HEK293 (cell line): ENCODE data around the gene RXFP4.
A peak's percentile ranks its signal among the peaks of the same experiment; 100 is the strongest.

Experiments used
- ZNF266 ChIP-seq: fragments of 450-650 bp; formaldehyde crosslinking; IDR thresholded peaks from 2 replicates; pipeline ENCODE4 v1.5.1; 2016; ENCODE audit warnings: missing biosample characterization, missing genetic modification characterization, low read depth
- ZNF341 ChIP-seq: fragments of 450-650 bp; formaldehyde crosslinking; IDR thresholded peaks from 2 replicates; pipeline ENCODE4; 2016; ENCODE audit warnings: low read depth, missing biosample characterization, missing genetic modification characterization
- ZNF449 ChIP-seq: fragments of 450-650 bp; formaldehyde crosslinking; IDR thresholded peaks from 2 replicates; pipeline ENCODE4 v1.5.1; 2017; ENCODE audit warnings: missing biosample characterization, mild to moderate bottlenecking, missing genetic modification characterization, moderate library complexity
- ZNF624 ChIP-seq: fragments of 450-650 bp; formaldehyde crosslinking; IDR thresholded peaks from 2 replicates; pipeline ENCODE4 v1.5.1; 2017; ENCODE audit warnings: missing biosample characterization, missing genetic modification characterization
- ZNF701 ChIP-seq: fragments of 450-650 bp; formaldehyde crosslinking; IDR thresholded peaks from 2 replicates; pipeline ENCODE4 v1.5.1; 2016; ENCODE audit warnings: missing biosample characterization, missing genetic modification characterization
- ZNF707 ChIP-seq: fragments of 450-650 bp; formaldehyde crosslinking; IDR thresholded peaks from 2 replicates; pipeline ENCODE4 v1.5.1; 2016; ENCODE audit warnings: missing biosample characterization, missing genetic modification characterization
- ZNF768 ChIP-seq: fragments of 450-650 bp; formaldehyde crosslinking; IDR thresholded peaks from 2 replicates; pipeline ENCODE4 v1.5.1; 2018; ENCODE audit warnings: missing biosample characterization, mild to moderate bottlenecking, missing genetic modification characterization
- TF ChIP-seq, protein P1 (sequence below): sonication (generic); formaldehyde crosslinking; IDR thresholded peaks from 2 replicates; pipeline ENCODE4 v1.8.1; 2022; ENCODE audit warnings: mild to moderate bottlenecking, moderate library complexity, missing genetic modification reagents
- TF ChIP-seq, protein P2 (sequence below): fragments of 450-650 bp; formaldehyde crosslinking; IDR thresholded peaks from 2 replicates; pipeline ENCODE4 v1.5.1; 2016; ENCODE audit warnings: missing biosample characterization, missing genetic modification characterization

GRCh38 chr1:155979597-155980343 lies 38.3 kb downstream of the RXFP4 start:
- TF ChIP-seq, protein P1, sequence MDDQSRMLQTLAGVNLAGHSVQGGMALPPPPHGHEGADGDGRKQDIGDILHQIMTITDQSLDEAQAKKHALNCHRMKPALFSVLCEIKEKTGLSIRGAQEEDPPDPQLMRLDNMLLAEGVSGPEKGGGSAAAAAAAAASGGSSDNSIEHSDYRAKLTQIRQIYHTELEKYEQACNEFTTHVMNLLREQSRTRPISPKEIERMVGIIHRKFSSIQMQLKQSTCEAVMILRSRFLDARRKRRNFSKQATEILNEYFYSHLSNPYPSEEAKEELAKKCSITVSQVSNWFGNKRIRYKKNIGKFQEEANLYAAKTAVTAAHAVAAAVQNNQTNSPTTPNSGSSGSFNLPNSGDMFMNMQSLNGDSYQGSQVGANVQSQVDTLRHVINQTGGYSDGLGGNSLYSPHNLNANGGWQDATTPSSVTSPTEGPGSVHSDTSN (CRISPR knock-in tag), result no peak
- TF ChIP-seq ZNF449 (tag by site-specific recombination), result peak; percentile 100
- TF ChIP-seq ZNF768, result no peak
- TF ChIP-seq, protein P2, sequence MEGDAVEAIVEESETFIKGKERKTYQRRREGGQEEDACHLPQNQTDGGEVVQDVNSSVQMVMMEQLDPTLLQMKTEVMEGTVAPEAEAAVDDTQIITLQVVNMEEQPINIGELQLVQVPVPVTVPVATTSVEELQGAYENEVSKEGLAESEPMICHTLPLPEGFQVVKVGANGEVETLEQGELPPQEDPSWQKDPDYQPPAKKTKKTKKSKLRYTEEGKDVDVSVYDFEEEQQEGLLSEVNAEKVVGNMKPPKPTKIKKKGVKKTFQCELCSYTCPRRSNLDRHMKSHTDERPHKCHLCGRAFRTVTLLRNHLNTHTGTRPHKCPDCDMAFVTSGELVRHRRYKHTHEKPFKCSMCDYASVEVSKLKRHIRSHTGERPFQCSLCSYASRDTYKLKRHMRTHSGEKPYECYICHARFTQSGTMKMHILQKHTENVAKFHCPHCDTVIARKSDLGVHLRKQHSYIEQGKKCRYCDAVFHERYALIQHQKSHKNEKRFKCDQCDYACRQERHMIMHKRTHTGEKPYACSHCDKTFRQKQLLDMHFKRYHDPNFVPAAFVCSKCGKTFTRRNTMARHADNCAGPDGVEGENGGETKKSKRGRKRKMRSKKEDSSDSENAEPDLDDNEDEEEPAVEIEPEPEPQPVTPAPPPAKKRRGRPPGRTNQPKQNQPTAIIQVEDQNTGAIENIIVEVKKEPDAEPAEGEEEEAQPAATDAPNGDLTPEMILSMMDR (tag by site-specific recombination), result no peak
- TF ChIP-seq ZNF707, result no peak
- no peak for TF ChIP-seq ZNF701 (tag by site-specific recombination)
- no peak for TF ChIP-seq ZNF341 (tag by site-specific recombination)
- TF ChIP-seq ZNF266 (tag by site-specific recombination), result no peak
- no peak for TF ChIP-seq ZNF624 (tag by site-specific recombination)
